DMS79 treated with DMSO at 0.1 percent for 48 hours (cell line): ENCODE measurements around the gene SGPP1.
"Not testable (repeated sequence)": the region's sequence is repeated elsewhere in the genome, so short reads cannot be mapped to it uniquely, and the experiment has no call there.

ENCODE experiments used
- DNase-seq: peaks from one replicate; lab custom pipeline; 2025; lab: John Stamatoyannopoulos, UW

Gene SGPP1

DNA sequence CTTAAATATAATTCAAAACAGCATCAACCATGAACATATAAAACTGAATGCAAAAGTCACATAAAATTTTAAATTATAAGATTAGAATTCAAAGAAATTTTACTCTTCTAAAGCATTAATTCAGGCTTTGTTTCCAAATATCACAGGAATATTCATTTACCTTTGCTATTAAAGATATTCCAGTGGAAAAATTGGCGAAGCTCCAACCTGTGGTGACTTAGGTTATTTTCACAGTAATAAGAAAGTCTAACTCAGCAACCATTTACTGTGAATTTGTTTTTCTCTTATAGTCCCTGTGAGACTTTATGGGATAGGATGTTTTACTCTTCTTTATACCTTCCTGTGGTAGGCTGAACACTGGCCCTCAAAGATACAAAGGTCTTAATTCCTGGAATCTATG, 89.4 kb downstream of the SGPP1 start:
- no peak for DNase-seq

DNA sequence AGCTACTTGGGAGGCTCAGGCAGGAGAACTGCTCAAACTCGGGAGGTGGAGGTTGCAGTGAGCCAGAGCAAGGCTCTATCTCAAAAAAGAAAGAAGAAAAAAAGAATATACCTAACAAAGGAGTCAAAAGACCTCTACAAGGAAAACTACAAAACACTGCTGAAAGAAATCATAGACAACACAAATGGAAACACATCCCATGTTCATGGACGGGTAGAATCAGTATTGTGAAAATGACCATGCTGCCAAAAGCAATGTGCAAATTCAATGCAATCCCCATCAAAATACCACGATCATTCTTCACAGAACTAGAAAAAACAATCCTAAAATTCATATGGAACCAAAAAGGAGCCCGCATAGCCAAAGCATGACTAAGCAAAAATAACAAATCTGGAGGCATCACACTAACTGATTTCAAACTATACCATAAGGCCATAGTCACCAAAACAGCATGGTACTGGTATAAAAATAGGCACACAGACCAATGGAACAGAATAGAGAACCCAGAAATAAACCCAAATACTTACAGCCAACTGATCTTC, 91.7 kb downstream of the SGPP1 start:
- DNase-seq, result not testable (repeated sequence)
